Panc1 (cell line): ENCODE results near the gene BASP1. TPM values are rescaled to one million over a fixed set of nuclear protein-coding genes. Genes with fewer than 3 reads are reported as not detected.
A peak's percentile ranks its signal among the peaks of the same experiment; 100 is the strongest.

Experiments
- ATAC-seq: fragments of 200-7000 bp; cut with Tn5 transposase; 2 replicates; pipeline ENCODE4 v1.9.1; 2020; ENCODE audit warnings: mild to moderate bottlenecking, moderate library complexity
- BruUV-seq: library from RNA; stranded (reverse); fragments of 400-500 nt; replicated peaks from 2 replicates; lab custom pipeline; 2021; lab: Mats Ljungman, UMichigan
- CTCF ChIA-PET: fragments of 300-600 bp; sonication (Branson Sonifier 250); formaldehyde crosslinking; loops from one replicate; lab custom pipeline; 2022; ENCODE audit warnings: antibody characterized with exemption; lab: Charles Lee
- POLR2A ChIA-PET: fragments of 300-600 bp; sonication (Branson Sonifier 250); formaldehyde crosslinking; loops from one replicate; lab custom pipeline; 2022; ENCODE audit warnings: antibody characterized with exemption; lab: Charles Lee
- DNase-seq: peaks from one replicate; pipeline ENCODE4 v3.0.0-alpha.2; 2010; ENCODE audit warnings: low read depth, low spot score
- H3K27ac ChIP-seq: 2 replicates; pipeline ENCODE4 v1.5.1; 2011; ENCODE audit warnings: mild to moderate bottlenecking, low read length, inconsistent platforms
- H3K27me3 ChIP-seq: fragments of 200-500 bp; sonication (Bioruptor generic); 2 replicates; pipeline ENCODE4 v1.6.0; 2014; ENCODE audit warnings: low read length, inconsistent platforms; ENCODE audit not compliant: control insufficient read depth, insufficient read depth
- H3K36me3 ChIP-seq: fragments of 200-500 bp; sonication (Bioruptor generic); 2 replicates; pipeline ENCODE4 v1.5.1; 2014; ENCODE audit warnings: inconsistent platforms, mild to moderate bottlenecking, low read length, moderate library complexity; ENCODE audit not compliant: control insufficient read depth, insufficient read depth
- H3K4me1 ChIP-seq: 2 replicates; pipeline ENCODE4 v1.5.1; 2011; ENCODE audit warnings: inconsistent platforms, mild to moderate bottlenecking, low read length, moderate library complexity; ENCODE audit not compliant: control insufficient read depth, insufficient read depth
- H3K4me3 ChIP-seq, 2 experiments: 2 replicates each; pipeline ENCODE4 v1.5.1; 2011 to 2012; ENCODE audit warnings: low read depth in 2 of 2, low read length in 2 of 2, mild to moderate bottlenecking in 2 of 2, inconsistent platforms in 1 of 2, moderate library complexity in 1 of 2
- H3K9me3 ChIP-seq: fragments of 200-500 bp; sonication (Bioruptor generic); 2 replicates; pipeline ENCODE4 v1.5.1; 2014; ENCODE audit warnings: low read depth, mild to moderate bottlenecking, inconsistent platforms, low read length, moderate library complexity; ENCODE audit not compliant: control insufficient read depth, insufficient read depth
- POLR2AphosphoS5 ChIP-seq: IDR thresholded peaks from 2 replicates; pipeline ENCODE4 v1.6.1; 2012; ENCODE audit warnings: mild to moderate bottlenecking, low read depth, low read length, moderate library complexity
- SIN3A ChIP-seq: IDR thresholded peaks from 2 replicates; pipeline ENCODE4 v1.6.1; 2012; ENCODE audit warnings: low read depth, mild to moderate bottlenecking, low read length, moderate library complexity, borderline replicate concordance; ENCODE audit not compliant: insufficient read depth
- TCF7L2 ChIP-seq: IDR thresholded peaks from 2 replicates; pipeline ENCODE4 v1.6.1; 2011; ENCODE audit warnings: mild to moderate bottlenecking, low read depth, low read length, inconsistent platforms
- in situ Hi-C: cut with HindIII; loops from 2 replicates; pipeline ENCODE4 v1.10.0; 2016; ENCODE audit warnings: low sequenced_read_pairs, low pct_unique_long_range_greater_than_20kb
- intact Hi-C: fragments of 100-400 bp; cut with micrococcal nuclease; formaldehyde crosslinking; loops from one replicate; pipeline ENCODE4 v1.10.0; 2022; ENCODE audit not compliant: unreplicated experiment
- total RNA-seq: library from RNA; stranded (reverse); gene quantifications from one replicate; pipeline ENCODE4 v1.2.1, GENCODE V29; 2021; ENCODE audit not compliant: unreplicated experiment
- TF ChIP-seq, protein P1 (sequence below), 2 experiments: IDR thresholded peaks; 2 replicates each; pipeline ENCODE4 v1.6.1; 2011 to 2012; ENCODE audit warnings: low read depth in 2 of 2, control low read depth in 1 of 2, low read length in 1 of 2, mild to moderate bottlenecking in 1 of 2, moderate library complexity in 1 of 2; ENCODE audit not compliant: insufficient read depth in 1 of 2
- TF ChIP-seq, protein P2 (sequence below): fragments of 450-650 bp; IDR thresholded peaks from 2 replicates; pipeline ENCODE4 v1.5.1; 2017; ENCODE audit warnings: mild to moderate bottlenecking

The BASP1 gene
- total RNA-seq, 1 experiment from 2014 or later: 217 TPM

DNA sequence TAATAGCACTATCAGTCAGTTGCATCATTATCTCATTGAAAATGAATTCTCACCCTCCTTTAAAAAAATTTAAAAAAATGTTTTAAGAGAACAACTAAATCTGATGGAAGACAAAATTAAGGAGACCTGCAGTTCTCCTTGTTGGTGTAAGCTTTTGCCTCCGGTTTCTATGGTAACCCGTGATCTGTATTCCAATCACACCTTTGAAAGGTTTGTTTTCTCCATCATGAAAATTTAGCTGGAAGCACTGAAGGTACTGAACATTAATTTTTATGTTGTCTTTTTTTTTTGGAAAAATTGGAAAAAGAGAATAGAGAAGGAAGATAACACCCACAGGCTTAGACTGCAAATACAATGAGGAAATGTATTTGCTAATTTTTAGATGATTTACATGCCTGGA is 2.5 kb upstream of the BASP1 start:
- POLR2A ChIA-PET: no interaction called here
- Histone ChIP-seq H3K27ac (peak overlapping the region; percentile 82), H3K4me1 (peaks cover 30% of the 10 kb centered on the region), H3K4me3 (peak overlapping the region; percentile 79 to 81; a peak in 3 of 4 replicates), H3K9me3 (no peaks in the 10 kb centered on the region), H3K27me3 (no peaks in the 10 kb centered on the region), H3K36me3 (no peaks in the 10 kb centered on the region)
- DNase-seq (no peak), ATAC-seq (no peak)
- in situ Hi-C loops (loop anchor here (25.0 kb wide), 1 partner anchor 1072 kb away; no protein-coding TSS in a partner anchor), intact Hi-C loops (loop anchor here (5.0 to 10.0 kb wide), 3 partner anchors 900 to 1092 kb away; no protein-coding TSS in a partner anchor)
- TSS peak; percentile 50 for BruUV-seq
- no peak for TF ChIP-seq TCF7L2
- no peak for TF ChIP-seq POLR2AphosphoS5
- TF ChIP-seq, protein P1, sequence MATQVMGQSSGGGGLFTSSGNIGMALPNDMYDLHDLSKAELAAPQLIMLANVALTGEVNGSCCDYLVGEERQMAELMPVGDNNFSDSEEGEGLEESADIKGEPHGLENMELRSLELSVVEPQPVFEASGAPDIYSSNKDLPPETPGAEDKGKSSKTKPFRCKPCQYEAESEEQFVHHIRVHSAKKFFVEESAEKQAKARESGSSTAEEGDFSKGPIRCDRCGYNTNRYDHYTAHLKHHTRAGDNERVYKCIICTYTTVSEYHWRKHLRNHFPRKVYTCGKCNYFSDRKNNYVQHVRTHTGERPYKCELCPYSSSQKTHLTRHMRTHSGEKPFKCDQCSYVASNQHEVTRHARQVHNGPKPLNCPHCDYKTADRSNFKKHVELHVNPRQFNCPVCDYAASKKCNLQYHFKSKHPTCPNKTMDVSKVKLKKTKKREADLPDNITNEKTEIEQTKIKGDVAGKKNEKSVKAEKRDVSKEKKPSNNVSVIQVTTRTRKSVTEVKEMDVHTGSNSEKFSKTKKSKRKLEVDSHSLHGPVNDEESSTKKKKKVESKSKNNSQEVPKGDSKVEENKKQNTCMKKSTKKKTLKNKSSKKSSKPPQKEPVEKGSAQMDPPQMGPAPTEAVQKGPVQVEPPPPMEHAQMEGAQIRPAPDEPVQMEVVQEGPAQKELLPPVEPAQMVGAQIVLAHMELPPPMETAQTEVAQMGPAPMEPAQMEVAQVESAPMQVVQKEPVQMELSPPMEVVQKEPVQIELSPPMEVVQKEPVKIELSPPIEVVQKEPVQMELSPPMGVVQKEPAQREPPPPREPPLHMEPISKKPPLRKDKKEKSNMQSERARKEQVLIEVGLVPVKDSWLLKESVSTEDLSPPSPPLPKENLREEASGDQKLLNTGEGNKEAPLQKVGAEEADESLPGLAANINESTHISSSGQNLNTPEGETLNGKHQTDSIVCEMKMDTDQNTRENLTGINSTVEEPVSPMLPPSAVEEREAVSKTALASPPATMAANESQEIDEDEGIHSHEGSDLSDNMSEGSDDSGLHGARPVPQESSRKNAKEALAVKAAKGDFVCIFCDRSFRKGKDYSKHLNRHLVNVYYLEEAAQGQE (IDR thresholded peaks at IDR 0.05; ENCODE audit: insufficient read depth in 1 of 2, low read depth in 2 of 2, low read length in 1 of 2): no peak
- TF ChIP-seq SIN3A: no peak
- TF ChIP-seq, protein P2, sequence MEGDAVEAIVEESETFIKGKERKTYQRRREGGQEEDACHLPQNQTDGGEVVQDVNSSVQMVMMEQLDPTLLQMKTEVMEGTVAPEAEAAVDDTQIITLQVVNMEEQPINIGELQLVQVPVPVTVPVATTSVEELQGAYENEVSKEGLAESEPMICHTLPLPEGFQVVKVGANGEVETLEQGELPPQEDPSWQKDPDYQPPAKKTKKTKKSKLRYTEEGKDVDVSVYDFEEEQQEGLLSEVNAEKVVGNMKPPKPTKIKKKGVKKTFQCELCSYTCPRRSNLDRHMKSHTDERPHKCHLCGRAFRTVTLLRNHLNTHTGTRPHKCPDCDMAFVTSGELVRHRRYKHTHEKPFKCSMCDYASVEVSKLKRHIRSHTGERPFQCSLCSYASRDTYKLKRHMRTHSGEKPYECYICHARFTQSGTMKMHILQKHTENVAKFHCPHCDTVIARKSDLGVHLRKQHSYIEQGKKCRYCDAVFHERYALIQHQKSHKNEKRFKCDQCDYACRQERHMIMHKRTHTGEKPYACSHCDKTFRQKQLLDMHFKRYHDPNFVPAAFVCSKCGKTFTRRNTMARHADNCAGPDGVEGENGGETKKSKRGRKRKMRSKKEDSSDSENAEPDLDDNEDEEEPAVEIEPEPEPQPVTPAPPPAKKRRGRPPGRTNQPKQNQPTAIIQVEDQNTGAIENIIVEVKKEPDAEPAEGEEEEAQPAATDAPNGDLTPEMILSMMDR: no peak
- CTCF ChIA-PET: interaction anchor here (1.1 kb wide), 1 partner anchor 91 kb away, joined by 3 read pairs; no protein-coding TSS in a partner anchor

DNA sequence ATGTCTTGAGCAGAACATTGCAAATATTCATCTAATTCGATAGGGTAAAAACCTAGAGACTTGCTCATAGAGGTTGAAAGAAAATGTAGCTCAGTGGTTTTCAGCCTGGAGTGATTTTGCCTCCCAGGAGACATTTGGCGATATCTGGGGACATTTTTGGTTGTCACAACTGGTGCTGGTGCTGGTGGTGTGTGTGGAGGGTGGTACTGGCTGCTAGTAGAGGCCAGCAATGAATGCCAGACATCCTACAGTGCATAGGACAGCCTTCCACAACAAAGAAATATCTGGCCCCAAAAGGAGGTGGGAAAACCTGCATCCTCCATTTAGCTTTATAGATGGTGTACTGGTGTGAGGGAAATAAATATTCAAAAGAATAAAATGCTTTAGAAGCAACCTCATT is 2.1 kb upstream of the BASP1 start:
- TF ChIP-seq TCF7L2 (no peak), SIN3A (no peak), POLR2AphosphoS5 (no peak)
- TF ChIP-seq, protein P1 (IDR thresholded peaks at IDR 0.05; ENCODE audit: insufficient read depth in 1 of 2, low read depth in 2 of 2, low read length in 1 of 2): no peak
- TF ChIP-seq, protein P2: no peak
- Histone ChIP-seq H3K9me3 (no peaks in the 10 kb centered on the region), H3K27me3 (no peaks in the 10 kb centered on the region), H3K4me1 (peaks cover 34% of the 10 kb centered on the region), H3K36me3 (no peaks in the 10 kb centered on the region), H3K4me3 (peak overlapping the region; percentile 79 to 81), H3K27ac (peak overlapping the region; percentile 82)
- POLR2A ChIA-PET: interaction anchor here (0.6 kb wide), 1 partner anchor 692 kb away, joined by 4 read pairs; no protein-coding TSS in a partner anchor
- DNase-seq: no peak
- CTCF ChIA-PET: interaction anchor here (1.1 to 1.5 kb wide), 3 partner anchors 53 to 1067 kb away, joined by 3 to 5 read pairs (median 3); no protein-coding TSS in a partner anchor
- BruUV-seq: no TSS peak
- intact Hi-C loops: loop anchor here (5.0 to 10.0 kb wide), 2 partner anchors 899 to 1092 kb away; no protein-coding TSS in a partner anchor
- no peak for ATAC-seq
- in situ Hi-C loops: loop anchor here (25.0 kb wide), 1 partner anchor 1072 kb away; no protein-coding TSS in a partner anchor
